Endothelial cell of umbilical vein (primary cell): ENCODE results near the gene OTUD7B. TPM values are rescaled to one million over a fixed set of nuclear protein-coding genes. Genes with fewer than 3 reads are reported as not detected.

Source experiments
- BruUV-seq: library from RNA; stranded (reverse); fragments of 400-500 nt; replicated peaks from 2 replicates; lab custom pipeline; 2021; lab: Mats Ljungman, UMichigan
- CTCF ChIA-PET: fragments of 300-600, 350-600 bp; sonication (Branson Sonifier 250); formaldehyde crosslinking; loops from one replicate; lab custom pipeline; 2021; ENCODE audit warnings: antibody characterized with exemption, inconsistent platforms; lab: Charles Lee
- POLR2A ChIA-PET: fragments of 300-600, 350-600 bp; sonication (Branson Sonifier 250); formaldehyde crosslinking; loops from one replicate; lab custom pipeline; 2021; ENCODE audit warnings: antibody characterized with exemption, inconsistent platforms; lab: Charles Lee
- DNase-seq: peaks from one replicate; pipeline ENCODE4 v3.0.0-alpha.2; 2011; ENCODE audit warnings: low read depth, low spot score
- FAIRE-seq: peaks from 2 replicates; lab custom pipeline; 2011; peaks lifted over from hg19 to GRCh38; lab: Jason Lieb, UNC
- H2AFZ ChIP-seq: 2 replicates; pipeline ENCODE4 v1.6.0; 2012; ENCODE audit warnings: low read depth, low read length, control low read depth, inconsistent platforms
- H3K27ac ChIP-seq: 2 replicates; pipeline ENCODE4 v1.5.1; 2011; ENCODE audit warnings: low read depth, mild to moderate bottlenecking, control low read depth, low read length, moderate library complexity; ENCODE audit not compliant: insufficient read depth
- H3K27me3 ChIP-seq, 2 experiments: 2 replicates each; pipeline versions ENCODE4 v1.6.0 to v1.6.1; 2011; ENCODE audit warnings: low read length in 2 of 2, mixed read lengths in 1 of 2; ENCODE audit not compliant: control insufficient read depth in 2 of 2, insufficient read depth in 2 of 2
- H3K36me3 ChIP-seq, 2 experiments: 2 replicates in 1 of 2; 3 replicates in 1 of 2; pipeline ENCODE4 v1.5.1; 2011; ENCODE audit warnings: low read length in 2 of 2, mild to moderate bottlenecking in 1 of 2, moderate library complexity in 1 of 2; ENCODE audit not compliant: control insufficient read depth in 2 of 2, insufficient read depth in 2 of 2; ENCODE audit errors: extremely low read depth in 1 of 2
- H3K4me1 ChIP-seq: 3 replicates; pipeline ENCODE4 v1.5.1; 2011; ENCODE audit warnings: mild to moderate bottlenecking, low read length; ENCODE audit not compliant: control insufficient read depth, insufficient read depth; ENCODE audit errors: extremely low read depth
- H3K4me2 ChIP-seq: 2 replicates; pipeline ENCODE4 v1.6.1; 2011; ENCODE audit warnings: low read length, control low read depth, mixed read lengths; ENCODE audit not compliant: insufficient read depth
- H3K4me3 ChIP-seq, 3 experiments: fragments of 200-600 bp in 1 of 3; sonication (generic), shearing (Covaris generic) in 1 of 3; replicated peaks in 1 of 3; 2 replicates each; pipeline ENCODE4 v1.5.1; 2011 to 2016; ENCODE audit warnings: control low read depth in 3 of 3, low read length in 3 of 3, mild to moderate bottlenecking in 2 of 3, inconsistent platforms in 1 of 3, low read depth in 1 of 3, moderate library complexity in 1 of 3; ENCODE audit not compliant: insufficient read depth in 1 of 3
- H3K79me2 ChIP-seq: 2 replicates; pipeline ENCODE4 v1.6.0; 2012; ENCODE audit warnings: low read length, inconsistent platforms; ENCODE audit not compliant: control insufficient read depth, insufficient read depth
- H3K9ac ChIP-seq: replicated peaks from 2 replicates; pipeline ENCODE3; 2011; ENCODE audit warnings: low read length, control low read depth; ENCODE audit not compliant: insufficient read depth; ENCODE audit errors: extremely low read depth
- H3K9me1 ChIP-seq: replicated peaks from 3 replicates; pipeline ENCODE4 v1.6.0; 2011; ENCODE audit warnings: mild to moderate bottlenecking, low read length; ENCODE audit not compliant: control insufficient read depth, insufficient read depth; ENCODE audit errors: extremely low read depth
- H3K9me3 ChIP-seq: replicated peaks from 2 replicates; pipeline ENCODE4 v1.5.1; 2012; ENCODE audit warnings: low read length, inconsistent platforms; ENCODE audit not compliant: control insufficient read depth, insufficient read depth
- H4K20me1 ChIP-seq: replicated peaks from 2 replicates; pipeline ENCODE3; 2011; ENCODE audit warnings: mild to moderate bottlenecking, low read length; ENCODE audit not compliant: control insufficient read depth, insufficient read depth; ENCODE audit errors: extremely low read depth
- EZH2 ChIP-seq: IDR thresholded peaks from 2 replicates; pipeline ENCODE4 v1.6.1; 2012; ENCODE audit warnings: borderline replicate concordance, low read depth, mild to moderate bottlenecking, moderate library complexity, low read length, inconsistent platforms; ENCODE audit not compliant: severe bottlenecking
- FOS ChIP-seq: IDR thresholded peaks from 2 replicates; pipeline ENCODE4 v1.6.1; 2011; ENCODE audit warnings: mild to moderate bottlenecking, low read length, moderate library complexity, borderline replicate concordance; ENCODE audit not compliant: insufficient read depth
- GATA2 ChIP-seq: IDR thresholded peaks from 2 replicates; pipeline ENCODE4 v1.7.0; 2011; ENCODE audit warnings: low read depth, mild to moderate bottlenecking, moderate library complexity, mixed read lengths, low read length; ENCODE audit not compliant: insufficient read length, insufficient read depth
- JUN ChIP-seq: IDR thresholded peaks from 2 replicates; pipeline ENCODE4 v1.6.1; 2011; ENCODE audit warnings: borderline replicate concordance, low read depth; ENCODE audit not compliant: insufficient read length, insufficient read depth
- MYC ChIP-seq: IDR thresholded peaks from one replicate; pipeline ENCODE4 v1.6.1; 2011; ENCODE audit warnings: mild to moderate bottlenecking, low read depth, low read length
- POLR2A ChIP-seq: IDR thresholded peaks from 2 replicates; pipeline ENCODE4 v1.6.1; 2012; ENCODE audit warnings: low read depth, mild to moderate bottlenecking, control low read depth, low read length
- POLR2AphosphoS5 ChIP-seq: IDR thresholded peaks from 2 replicates; pipeline ENCODE4 v1.6.1; 2012; ENCODE audit warnings: low read depth, mild to moderate bottlenecking, control low read depth, low read length, moderate library complexity; ENCODE audit not compliant: insufficient read depth
- dilution Hi-C: fragments of 300-500 bp; cut with MboI; formaldehyde crosslinking; loops from one replicate; pipeline ENCODE4 v1.15.0; 2019; ENCODE audit warnings: low sequenced_read_pairs; ENCODE audit not compliant: extremely low pct_ligation_motif_present
- intact Hi-C: fragments of 100-400 bp; cut with micrococcal nuclease; formaldehyde crosslinking; loops from one replicate; pipeline ENCODE4 v1.10.0; 2022
- polyA plus RNA-seq, 4 experiments: library from polyadenylated mRNA; depleted of rRNA in 3 of 4; stranded (reverse) in 3 of 4; unstranded in 1 of 4; fragments of >200 nt; gene quantifications; 2 replicates each; pipeline versions ENCODE4 v1.2.1 to v1.2.3, GENCODE V29; 2011 to 2012; ENCODE audit warnings: missing spikeins in 1 of 4
- total RNA-seq: library from RNA; stranded (reverse); gene quantifications from 2 replicates; pipeline ENCODE4 v1.2.3, GENCODE V29; 2021
- TF ChIP-seq, protein P1 (sequence below), 2 donors: IDR thresholded peaks; 1 replicate in 1 of 2; 2 replicates in 1 of 2; pipeline ENCODE4 v1.5.1; 2011; ENCODE audit warnings: low read length in 2 of 2, mild to moderate bottlenecking in 2 of 2, moderate library complexity in 2 of 2, control low read depth in 1 of 2, inconsistent platforms in 1 of 2, low read depth in 1 of 2; ENCODE audit not compliant: insufficient read depth in 1 of 2; ENCODE audit errors: extremely low read depth in 1 of 2
- TF ChIP-seq, protein P2 (sequence below): IDR thresholded peaks from 2 replicates; pipeline ENCODE4 v1.6.1; 2011; ENCODE audit not compliant: insufficient read depth, insufficient read length

Gene OTUD7B
- total and polyA plus RNA-seq, 2 donors (not counting 3 experiments of a cell fraction or from before 2014, with no cell fraction given), result 4.3 to 22.8 TPM

DNA sequence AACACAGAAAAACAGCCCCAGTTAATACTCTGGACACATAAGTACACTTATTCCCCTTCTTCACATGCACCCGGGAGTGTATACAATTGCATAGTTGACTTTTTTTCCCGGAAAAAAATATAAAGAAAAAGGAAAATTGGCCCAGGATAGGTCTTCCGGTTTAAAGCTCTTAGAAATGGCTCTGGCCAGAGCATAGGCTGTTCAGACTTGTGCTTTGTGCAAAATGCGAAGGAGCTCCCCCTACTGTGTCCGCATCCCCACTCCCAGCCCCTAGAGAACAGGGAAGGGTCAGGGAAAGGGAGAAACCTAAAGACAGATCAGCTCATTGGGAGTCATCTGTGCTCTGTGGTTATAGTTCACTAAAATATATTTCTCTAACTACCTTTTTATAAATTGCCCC lies 68.3 kb downstream of the OTUD7B start:
- no peaks in the 10 kb centered on the region for H3K9me1 ChIP-seq
- TF ChIP-seq POLR2AphosphoS5 (no peak), EZH2 (no peak), JUN (no peak)
- TF ChIP-seq, protein P1, sequence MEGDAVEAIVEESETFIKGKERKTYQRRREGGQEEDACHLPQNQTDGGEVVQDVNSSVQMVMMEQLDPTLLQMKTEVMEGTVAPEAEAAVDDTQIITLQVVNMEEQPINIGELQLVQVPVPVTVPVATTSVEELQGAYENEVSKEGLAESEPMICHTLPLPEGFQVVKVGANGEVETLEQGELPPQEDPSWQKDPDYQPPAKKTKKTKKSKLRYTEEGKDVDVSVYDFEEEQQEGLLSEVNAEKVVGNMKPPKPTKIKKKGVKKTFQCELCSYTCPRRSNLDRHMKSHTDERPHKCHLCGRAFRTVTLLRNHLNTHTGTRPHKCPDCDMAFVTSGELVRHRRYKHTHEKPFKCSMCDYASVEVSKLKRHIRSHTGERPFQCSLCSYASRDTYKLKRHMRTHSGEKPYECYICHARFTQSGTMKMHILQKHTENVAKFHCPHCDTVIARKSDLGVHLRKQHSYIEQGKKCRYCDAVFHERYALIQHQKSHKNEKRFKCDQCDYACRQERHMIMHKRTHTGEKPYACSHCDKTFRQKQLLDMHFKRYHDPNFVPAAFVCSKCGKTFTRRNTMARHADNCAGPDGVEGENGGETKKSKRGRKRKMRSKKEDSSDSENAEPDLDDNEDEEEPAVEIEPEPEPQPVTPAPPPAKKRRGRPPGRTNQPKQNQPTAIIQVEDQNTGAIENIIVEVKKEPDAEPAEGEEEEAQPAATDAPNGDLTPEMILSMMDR (IDR thresholded peaks at IDR 0.05; ENCODE audit: extremely low read depth in 1 of 2, insufficient read depth in 1 of 2, low read depth in 1 of 2, low read length in 2 of 2), result peak in 1 of 2 donors; percentile 39
- peaks cover 6 to 11% of the 10 kb centered on the region in 2 experiments for H3K36me3 ChIP-seq
- H3K27me3 ChIP-seq, result no peaks in the 10 kb centered on the region
- H3K9ac ChIP-seq, result no peak overlapping the region
- BruUV-seq, result TSS peak; percentile 5
- H2AFZ ChIP-seq, result no peak overlapping the region
- H3K4me2 ChIP-seq, result no peak overlapping the region
- POLR2A ChIA-PET, result interaction anchor here (0.6 to 2.5 kb wide), 2 partner anchors 17 to 55 kb away, joined by 5 to 7 read pairs; a partner anchor contains a TSS
- DNase-seq (peak; percentile 57), FAIRE-seq (no peak)
- no peaks in the 10 kb centered on the region for H3K9me3 ChIP-seq
- no peak overlapping the region for H3K4me3 ChIP-seq
- CTCF ChIA-PET, result interaction anchor here (0.6 to 3.8 kb wide), 4 partner anchors 9 to 245 kb away, joined by 3 to 38 read pairs (median 6); a partner anchor contains a TSS
- no peak overlapping the region for H3K27ac ChIP-seq
- intact Hi-C loops (no loop called here), dilution Hi-C loops (no loop called here)
- no peaks in the 10 kb centered on the region for H4K20me1 ChIP-seq
- H3K4me1 ChIP-seq, result peaks cover 22% of the 10 kb centered on the region
- no peaks in the 10 kb centered on the region for H3K79me2 ChIP-seq

DNA sequence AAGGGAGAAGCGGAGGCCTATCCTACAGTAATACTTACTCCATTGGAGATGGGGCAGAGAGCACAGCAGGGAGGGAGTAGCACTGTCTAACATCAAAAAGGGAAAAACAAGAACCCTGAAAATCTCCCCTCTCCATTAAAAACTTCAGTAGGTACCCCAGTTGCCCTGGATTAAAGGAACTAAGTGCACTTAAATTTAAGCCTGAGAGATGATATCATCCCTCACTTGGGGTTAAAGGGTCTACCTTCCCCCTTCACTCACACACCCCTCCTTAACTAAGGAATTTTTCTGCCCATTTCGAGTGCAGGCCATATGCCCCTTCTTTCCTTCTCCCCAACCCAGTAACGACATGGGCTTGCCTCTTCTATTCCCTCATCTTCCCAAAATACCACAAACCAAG lies 70.1 kb downstream of the OTUD7B start:
- dilution Hi-C loops, result no loop called here
- DNase-seq (no peak), FAIRE-seq (no peak)
- no peak overlapping the region for H3K27ac ChIP-seq
- TF ChIP-seq MYC (no peak), GATA2 (no peak), POLR2A (no peak), POLR2AphosphoS5 (no peak), FOS (no peak), EZH2 (no peak), JUN (no peak)
- TF ChIP-seq, protein P2, sequence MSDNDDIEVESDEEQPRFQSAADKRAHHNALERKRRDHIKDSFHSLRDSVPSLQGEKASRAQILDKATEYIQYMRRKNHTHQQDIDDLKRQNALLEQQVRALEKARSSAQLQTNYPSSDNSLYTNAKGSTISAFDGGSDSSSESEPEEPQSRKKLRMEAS, result no peak
- TF ChIP-seq, protein P1 (IDR thresholded peaks at IDR 0.05; ENCODE audit: extremely low read depth in 1 of 2, insufficient read depth in 1 of 2, low read depth in 1 of 2, low read length in 2 of 2), result no peak
- ChIA-PET CTCF (interaction anchor here (0.7 to 1.9 kb wide), 3 partner anchors 22 to 247 kb away, joined by 3 to 12 read pairs (median 3); no protein-coding TSS in a partner anchor), POLR2A (interaction anchor here (1.1 kb wide), 1 partner anchor 71 kb away, joined by 3 read pairs; no protein-coding TSS in a partner anchor)
- peaks cover 4 to 11% of the 10 kb centered on the region in 2 experiments for H3K36me3 ChIP-seq
- H3K9me3 ChIP-seq, result no peaks in the 10 kb centered on the region
- H3K9ac ChIP-seq, result no peak overlapping the region
- H3K4me3 ChIP-seq, result no peak overlapping the region
- H3K4me2 ChIP-seq, result no peak overlapping the region
- no peaks in the 10 kb centered on the region for H3K27me3 ChIP-seq
- no peaks in the 10 kb centered on the region for H3K9me1 ChIP-seq
- intact Hi-C loops, result no loop called here
- H3K4me1 ChIP-seq, result peaks cover 33% of the 10 kb centered on the region
- H3K79me2 ChIP-seq, result no peaks in the 10 kb centered on the region
- no peak overlapping the region for H2AFZ ChIP-seq
- H4K20me1 ChIP-seq, result no peaks in the 10 kb centered on the region
- no TSS peak for BruUV-seq
